Glomerular visceral epithelial cell (primary cell): ENCODE data around the gene ABCA7.

Source experiments
- DNase-seq: peaks from one replicate; pipeline ENCODE4 v3.0.0-alpha.2; 2016; ENCODE audit errors: extremely low spot score

Gene ABCA7, protein sequence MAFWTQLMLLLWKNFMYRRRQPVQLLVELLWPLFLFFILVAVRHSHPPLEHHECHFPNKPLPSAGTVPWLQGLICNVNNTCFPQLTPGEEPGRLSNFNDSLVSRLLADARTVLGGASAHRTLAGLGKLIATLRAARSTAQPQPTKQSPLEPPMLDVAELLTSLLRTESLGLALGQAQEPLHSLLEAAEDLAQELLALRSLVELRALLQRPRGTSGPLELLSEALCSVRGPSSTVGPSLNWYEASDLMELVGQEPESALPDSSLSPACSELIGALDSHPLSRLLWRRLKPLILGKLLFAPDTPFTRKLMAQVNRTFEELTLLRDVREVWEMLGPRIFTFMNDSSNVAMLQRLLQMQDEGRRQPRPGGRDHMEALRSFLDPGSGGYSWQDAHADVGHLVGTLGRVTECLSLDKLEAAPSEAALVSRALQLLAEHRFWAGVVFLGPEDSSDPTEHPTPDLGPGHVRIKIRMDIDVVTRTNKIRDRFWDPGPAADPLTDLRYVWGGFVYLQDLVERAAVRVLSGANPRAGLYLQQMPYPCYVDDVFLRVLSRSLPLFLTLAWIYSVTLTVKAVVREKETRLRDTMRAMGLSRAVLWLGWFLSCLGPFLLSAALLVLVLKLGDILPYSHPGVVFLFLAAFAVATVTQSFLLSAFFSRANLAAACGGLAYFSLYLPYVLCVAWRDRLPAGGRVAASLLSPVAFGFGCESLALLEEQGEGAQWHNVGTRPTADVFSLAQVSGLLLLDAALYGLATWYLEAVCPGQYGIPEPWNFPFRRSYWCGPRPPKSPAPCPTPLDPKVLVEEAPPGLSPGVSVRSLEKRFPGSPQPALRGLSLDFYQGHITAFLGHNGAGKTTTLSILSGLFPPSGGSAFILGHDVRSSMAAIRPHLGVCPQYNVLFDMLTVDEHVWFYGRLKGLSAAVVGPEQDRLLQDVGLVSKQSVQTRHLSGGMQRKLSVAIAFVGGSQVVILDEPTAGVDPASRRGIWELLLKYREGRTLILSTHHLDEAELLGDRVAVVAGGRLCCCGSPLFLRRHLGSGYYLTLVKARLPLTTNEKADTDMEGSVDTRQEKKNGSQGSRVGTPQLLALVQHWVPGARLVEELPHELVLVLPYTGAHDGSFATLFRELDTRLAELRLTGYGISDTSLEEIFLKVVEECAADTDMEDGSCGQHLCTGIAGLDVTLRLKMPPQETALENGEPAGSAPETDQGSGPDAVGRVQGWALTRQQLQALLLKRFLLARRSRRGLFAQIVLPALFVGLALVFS (N-terminal part only)

DNA sequence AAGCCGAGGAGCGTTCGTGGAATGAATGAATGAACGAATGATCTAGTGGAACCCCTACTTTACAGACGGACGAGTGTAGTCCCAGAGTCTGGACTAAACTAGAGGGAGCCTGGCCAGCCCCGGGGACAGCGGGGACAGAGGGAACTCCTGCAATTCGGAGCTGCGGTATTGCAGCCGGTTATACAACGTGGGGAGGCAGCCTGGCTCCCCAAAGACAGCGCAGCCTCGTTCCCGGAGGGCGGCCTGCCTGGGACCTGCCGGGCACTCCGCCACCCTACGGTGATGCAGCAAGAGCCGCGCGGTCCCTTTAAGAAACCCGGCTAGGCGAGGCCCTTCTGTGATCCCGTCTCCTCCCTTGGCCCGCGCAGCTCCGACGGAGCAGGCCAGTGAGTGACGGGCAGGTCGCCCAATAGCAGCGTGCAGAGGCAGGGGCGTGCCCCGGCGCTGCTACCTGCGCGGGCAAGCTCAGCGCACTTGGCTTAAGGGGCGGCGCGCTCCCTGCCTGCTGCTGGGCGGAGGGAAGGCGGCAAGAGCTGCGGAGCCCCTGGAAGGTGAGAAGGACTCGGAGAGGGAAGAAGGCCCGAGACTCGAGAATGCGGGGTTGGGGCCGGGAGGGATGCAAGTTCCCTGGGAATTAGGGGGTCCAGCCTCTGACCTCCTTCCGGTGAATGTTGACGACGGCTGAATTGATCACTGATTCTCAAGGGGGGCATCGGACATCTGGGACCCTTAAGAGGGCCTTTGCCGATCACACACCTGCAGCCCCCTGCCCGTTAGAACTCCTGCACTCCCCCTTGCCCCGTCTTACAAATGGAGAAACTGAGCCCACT lies at the start of gene ABCA7:
Gene ABCA7, plus strand, starts transcription at position 462 of the 830 bp plus-strand sequence. CDS start 1,255 bp downstream, outside the sequence.
- DNase-seq: peak; percentile 99

DNA sequence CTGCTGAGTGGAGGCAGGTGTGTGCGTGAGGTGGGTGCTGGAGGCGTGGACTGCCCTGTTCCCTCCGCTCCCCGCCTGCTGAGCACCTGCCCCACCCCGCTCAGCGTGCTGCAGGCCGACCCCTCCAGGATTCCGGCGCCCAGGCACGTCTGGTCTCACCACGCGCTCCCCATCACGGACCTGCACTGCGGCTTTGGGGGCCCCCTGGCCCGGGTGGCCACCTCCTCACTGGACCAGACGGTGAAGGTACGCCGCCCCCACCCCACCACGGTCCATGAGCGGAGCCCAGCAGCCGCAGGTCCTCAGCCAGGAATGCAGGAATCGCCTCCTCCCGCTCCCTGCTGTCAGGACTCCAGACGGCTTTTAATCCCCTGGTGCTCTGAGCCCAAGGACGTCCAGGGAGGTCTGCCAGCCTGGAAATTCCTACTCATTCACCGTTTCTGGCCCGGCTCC lies 49.8 kb upstream of the ABCA7 start:
- DNase-seq: no peak

DNA sequence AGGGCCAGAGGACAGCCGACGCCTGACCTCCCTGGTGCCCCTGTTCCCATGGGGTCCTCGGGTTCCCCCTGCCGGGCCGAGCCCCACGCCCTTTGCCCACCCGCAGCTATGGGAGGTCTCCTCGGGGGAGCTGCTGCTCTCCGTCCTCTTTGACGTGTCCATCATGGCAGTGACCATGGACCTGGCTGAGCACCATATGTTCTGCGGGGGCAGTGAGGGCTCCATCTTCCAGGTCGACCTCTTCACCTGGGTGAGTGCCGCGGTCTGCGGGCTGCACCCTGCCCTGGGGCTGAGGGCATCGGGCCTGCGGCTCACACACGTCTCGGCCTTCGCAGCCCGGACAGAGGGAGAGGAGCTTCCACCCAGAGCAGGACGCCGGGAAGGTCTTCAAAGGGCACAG lies 49.2 kb upstream of the ABCA7 start:
- DNase-seq: no peak

DNA sequence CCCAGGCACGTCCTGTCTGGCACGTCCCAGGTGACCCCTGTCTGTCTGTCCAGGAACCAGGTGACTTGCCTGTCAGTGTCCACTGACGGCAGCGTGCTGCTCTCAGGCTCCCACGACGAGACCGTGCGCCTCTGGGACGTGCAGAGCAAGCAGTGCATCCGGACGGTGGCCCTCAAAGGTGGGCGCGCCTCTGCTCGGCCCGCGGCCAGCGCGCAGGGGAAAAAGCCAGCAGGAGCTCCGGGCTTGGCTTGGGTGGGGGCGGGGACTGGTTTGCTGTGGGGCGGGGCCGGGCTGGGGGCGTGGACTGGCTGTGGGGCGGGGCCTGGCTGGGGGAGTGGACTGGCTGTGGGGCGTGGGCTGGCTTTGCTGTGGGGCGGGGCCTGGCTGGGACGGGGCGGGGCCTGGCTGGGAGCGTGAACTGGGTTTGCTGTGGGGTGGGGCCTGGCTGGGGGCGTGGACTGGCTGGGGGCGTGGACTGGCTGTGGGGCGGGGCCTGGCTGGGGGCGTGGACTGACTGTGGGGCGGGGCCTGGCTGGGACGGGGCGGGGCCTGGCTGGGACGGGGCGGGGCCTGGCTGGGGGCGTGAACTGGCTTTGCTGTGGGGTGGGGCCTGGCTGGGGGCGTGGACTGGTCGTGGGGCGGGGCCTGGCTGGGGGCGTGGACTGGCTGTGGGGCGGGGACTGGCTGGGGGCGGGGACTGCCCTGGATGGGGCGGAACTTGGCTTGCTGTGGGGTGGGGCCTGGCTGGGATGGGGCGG lies 48.6 kb upstream of the ABCA7 start:
- peak; percentile 51 for DNase-seq

DNA sequence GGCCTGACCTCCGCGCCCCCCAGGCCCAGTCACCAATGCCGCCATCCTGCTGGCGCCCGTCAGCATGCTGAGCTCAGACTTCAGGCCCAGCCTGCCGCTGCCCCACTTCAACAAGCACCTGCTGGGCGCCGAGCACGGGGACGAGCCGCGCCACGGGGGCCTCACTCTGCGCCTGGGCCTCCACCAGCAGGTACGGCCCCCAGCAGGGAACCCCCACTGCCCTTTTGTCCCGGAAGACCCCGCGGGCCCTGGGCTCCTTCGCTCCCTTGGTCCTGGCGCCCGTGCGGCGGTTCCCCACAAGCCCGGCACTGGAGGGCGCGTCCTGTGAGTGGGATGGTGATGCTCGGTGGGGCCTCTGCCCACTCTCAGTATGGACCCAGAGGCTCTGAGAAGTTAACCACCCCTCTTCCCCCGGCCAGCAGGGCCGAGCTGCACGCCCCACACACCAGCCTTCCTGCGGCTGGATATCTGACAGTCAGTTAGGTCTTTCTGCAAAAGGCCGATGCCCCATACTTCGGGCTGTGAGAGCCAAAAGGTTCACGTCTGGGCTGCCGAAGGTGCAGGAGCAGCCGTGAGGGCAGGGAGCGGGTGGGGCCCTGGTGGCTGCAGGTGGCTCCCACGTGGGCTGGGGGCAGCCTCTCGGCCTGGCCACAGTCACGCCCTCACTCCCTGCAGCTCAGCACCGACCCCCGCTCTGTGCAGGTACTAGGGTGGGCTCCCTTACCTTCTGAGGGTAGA lies 47.8 kb upstream of the ABCA7 start:
- no peak for DNase-seq

DNA sequence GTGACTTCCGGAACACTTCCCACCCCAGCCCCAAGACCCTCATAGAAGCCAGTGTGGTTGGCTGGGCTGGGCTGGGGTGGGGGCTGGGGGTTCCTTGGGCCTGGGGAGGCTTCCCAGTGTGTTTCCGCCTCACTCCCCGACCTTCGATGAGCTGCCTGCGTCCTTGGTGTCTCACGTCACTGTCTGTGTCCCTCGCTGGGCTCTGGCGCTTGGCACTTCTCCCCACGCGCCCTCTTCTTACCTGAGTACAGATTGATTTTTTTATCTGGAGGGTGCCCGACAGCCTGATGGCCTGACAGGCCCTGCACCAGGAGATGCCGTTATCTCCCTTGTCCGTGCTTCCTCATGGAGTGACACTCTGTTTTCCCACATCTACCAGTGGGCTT lies 47.2 kb upstream of the ABCA7 start:
- DNase-seq: no peak

DNA sequence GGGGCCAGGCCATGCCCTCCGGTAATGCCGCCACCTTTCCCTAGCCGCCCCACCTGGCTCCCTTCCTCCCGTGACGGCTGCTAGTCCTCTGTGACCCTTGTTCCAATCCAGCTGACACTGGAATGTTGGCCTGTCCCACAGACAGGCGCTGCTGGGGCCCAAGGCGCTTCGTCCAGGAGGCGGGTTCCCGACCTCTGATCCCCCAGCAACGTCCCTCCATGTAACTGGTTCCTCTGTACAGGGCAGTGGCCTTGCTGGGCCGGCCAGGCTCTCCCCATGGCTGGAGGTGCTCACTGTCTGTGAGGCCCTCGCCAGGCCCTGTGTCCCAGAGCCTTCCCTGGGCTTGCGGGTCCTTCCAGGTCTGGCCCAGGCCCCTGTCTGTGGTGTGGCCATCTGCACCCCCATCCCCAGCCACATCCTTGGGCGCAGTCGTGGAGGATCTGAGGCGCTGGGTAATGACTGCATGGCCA lies 46.5 kb upstream of the ABCA7 start:
- no peak for DNase-seq

DNA sequence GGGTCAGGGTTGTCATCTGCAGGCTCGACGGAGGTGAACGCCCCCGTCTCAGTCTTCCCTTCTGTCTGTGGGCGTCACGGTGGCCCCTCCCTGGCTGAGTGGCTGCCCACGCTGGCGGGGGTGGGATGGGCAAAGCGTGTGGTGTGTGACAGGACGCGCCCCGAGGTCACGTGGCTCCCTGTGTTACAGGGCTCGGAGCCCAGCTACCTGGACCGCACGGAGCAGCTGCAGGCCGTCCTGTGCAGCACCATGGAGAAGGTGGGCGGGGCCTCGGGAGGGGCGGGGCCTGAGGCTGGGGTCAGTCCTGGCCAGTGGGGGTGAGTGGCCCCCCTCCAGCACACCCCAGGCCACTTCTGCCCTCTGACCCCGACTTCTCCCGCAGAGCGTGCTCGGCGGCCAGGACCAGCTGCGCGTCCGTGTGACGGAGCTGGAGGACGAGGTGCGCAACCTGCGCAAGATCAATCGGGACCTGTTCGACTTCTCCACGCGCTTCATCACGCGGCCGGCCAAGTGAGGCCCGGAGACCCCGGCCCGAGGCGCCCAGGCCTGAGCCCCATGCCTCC lies 46.0 kb upstream of the ABCA7 start:
- DNase-seq: no peak

DNA sequence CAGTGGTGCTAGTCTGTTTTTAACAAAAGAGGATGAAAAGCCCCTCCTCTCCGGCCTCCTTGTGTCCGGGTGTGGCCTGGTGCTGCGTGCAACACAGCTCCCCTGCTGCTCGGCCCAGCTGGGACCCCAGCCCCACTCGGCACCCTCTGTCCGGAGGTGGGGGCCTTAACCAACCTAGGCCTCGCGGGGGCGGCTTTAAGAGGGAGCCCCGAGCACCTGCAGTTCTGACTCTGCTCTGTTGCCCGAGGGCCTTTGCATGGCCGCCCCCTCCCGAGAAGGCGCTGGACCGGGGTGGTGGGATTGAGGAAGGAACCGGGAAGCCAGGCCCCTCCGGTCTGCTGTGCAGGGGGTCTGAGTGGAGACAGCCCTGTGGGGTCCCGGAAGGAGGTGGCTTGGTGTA lies 45.4 kb upstream of the ABCA7 start:
- no peak for DNase-seq

DNA sequence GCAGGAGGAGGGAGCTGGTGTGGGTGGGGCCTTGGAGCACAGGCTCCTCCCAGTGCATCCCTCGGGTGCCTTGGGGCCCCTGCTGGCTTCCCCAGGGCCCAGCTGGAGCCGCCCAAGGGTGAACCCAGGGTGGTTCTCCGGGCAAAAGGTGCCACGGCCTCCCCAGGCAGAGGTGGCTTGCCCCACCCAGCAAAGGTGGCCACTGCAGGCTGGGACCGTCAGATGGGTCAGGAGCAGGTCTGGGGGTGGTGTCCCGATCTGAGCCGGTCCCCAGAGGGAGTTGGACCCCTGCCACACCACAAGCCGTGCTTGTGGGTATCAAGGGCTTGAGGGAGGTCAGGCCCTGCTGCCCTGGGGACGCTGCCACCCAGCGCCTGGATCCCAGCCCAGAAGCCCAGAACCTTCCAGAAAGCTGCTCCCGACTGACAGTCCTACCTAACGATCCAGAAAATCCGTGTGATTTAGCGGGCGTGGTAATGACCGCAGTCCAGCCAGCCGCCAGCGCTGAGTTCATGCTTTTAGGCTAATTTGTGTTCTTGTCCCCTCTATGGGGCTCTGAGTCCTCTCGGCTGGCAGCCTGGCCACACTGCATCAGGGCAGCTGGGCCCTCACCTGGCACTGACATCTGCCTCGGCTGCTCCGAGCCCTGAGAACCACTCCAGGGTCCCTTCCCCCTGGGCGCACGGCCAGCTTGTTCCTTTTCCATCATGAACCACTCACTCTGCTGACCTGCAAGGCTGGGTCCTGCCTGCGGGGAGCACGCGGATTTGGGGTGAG lies 44.7 kb upstream of the ABCA7 start:
- DNase-seq: peak; percentile 97

DNA sequence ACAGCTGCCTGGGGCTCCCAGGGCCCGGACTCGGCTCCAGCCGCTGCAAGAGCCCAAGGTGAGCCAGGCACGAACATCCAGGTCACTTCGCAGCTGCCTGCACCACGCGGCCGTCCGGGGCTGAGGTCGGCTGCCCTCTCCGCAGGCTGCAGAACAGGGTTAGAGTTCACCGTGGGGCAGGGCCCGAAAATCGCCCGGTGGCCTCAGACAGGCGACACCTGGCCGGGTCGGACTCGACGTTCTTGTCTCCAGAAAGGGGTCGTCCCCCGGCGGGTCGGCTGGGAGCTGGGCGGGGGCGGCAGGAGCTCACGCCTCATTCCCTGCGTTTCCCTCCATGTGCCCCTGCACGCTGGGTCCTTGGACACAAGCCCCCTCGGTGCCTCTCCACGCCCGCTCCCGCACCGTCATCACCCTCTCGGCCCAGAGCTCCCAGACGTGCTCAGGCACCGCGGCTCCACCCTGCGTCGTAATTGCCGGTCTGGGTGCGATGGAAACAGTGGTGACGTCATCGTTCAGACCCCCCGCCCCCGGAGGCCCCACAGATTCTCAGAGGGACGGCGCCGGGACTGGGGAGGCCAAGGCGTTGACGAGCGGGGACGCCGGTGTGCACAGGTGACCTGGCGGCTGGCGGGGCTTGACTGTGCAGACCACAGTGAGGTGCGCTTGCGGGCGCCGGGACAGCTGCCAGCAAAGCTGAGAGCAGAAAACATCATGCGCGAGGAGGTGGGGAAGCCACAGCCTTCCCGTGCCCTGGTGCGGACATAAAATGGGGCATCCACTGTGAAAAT lies 43.7 kb upstream of the ABCA7 start:
- peak; percentile 70 for DNase-seq

DNA sequence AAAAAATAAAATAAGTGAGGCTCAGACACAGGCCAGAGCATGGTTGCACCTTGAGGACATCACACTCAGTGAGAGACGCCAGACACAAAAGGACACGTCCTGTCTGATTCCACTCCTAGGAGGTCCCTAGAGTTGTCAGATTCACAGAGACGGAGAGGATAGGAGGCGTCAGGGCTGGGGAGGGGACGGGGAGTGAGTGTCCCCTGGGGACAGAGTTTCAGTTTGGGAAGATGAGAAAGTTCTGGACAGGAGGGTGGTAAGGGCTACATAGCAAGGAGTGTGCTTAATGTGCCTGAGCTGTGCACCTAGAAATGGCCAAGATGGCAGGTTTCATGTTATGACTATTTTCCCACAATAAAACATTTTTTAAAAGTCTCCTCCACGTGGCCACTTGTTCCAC lies 41.8 kb upstream of the ABCA7 start:
- DNase-seq: no peak

DNA sequence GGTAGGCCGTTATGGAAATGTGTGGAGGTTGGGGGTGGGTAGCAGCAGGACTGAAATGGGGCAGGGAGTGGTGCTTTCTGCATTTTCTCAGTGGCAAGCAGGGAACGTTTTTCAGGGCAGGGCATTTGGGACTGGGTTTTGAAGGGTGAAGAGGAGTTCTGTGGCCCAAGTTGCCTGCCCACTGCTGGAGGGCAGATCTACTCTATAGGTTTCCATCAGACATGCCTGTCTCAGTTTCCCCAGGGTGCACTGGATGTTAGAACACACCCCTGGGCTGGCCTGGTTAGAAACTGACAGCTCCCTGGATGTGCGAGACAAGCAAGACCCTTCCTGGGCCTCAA lies 40.6 kb upstream of the ABCA7 start:
- DNase-seq: no peak

DNA sequence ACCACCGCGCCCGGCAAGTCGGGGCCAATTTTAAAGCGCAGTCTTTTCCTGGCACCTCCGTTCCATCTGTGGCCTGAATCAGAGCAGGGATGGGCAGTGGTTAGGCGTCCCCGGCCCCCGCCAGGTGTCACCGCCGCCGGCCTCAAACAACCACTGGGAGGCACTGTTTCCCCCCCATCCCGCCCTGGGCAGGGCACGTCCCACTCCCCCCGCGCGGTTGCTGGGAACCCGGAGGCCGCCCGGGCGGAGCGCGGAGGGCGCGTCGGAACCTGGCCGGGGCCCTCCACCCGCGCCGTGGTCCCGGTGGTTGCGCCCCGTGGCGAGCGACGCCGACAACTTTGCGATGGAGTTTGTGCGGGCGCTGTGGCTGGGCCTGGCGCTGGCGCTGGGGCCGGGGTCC lies 39.8 kb upstream of the ABCA7 start, which contains the start of gene GRIN3B:
Gene GRIN3B, plus strand, starts transcription at position 325 of the 400 bp plus-strand sequence. Its CDS starts 19 bp downstream, at position 344.
- DNase-seq: peak; percentile 37

DNA sequence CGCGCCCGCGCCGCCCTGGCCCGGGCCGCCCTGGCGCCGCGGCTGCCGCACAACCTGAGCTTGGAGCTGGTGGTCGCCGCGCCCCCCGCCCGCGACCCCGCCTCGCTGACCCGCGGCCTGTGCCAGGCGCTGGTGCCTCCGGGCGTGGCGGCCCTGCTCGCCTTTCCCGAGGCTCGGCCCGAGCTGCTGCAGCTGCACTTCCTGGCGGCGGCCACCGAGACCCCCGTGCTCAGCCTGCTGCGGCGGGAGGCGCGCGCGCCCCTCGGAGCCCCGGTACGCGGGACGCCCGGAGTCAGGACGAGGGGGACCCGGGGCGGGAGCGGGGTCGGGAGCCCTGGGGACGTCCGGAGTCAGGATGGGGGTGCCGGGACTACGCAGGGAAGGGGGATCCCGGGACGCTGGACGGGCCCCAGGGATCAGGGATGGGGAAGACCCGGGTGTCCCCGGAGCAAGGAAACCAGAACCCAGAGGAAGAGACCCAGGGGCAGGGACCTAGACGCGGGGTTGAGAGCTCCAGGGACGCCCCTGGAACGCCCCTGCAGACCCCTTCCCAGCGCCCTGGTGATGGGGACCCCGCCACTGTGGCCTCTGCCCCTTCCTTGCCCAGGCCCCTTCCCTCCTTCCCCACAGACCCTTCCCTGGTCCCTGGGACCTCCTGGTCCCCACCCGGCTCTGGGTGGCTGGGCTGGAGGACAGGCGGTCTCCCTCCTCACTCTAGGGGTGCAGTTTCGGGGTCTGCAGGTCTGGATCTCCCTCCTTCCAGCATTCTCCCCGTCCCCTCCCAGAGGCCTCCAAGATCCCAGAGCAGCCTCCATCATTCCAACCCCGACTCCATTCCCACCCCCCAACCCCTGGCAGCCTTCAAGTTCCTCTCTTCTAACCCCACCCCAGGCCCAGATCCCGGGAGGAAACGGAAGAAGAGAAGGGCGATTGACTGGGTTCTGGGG lies 39.0 kb upstream of the ABCA7 start:
- no peak for DNase-seq

DNA sequence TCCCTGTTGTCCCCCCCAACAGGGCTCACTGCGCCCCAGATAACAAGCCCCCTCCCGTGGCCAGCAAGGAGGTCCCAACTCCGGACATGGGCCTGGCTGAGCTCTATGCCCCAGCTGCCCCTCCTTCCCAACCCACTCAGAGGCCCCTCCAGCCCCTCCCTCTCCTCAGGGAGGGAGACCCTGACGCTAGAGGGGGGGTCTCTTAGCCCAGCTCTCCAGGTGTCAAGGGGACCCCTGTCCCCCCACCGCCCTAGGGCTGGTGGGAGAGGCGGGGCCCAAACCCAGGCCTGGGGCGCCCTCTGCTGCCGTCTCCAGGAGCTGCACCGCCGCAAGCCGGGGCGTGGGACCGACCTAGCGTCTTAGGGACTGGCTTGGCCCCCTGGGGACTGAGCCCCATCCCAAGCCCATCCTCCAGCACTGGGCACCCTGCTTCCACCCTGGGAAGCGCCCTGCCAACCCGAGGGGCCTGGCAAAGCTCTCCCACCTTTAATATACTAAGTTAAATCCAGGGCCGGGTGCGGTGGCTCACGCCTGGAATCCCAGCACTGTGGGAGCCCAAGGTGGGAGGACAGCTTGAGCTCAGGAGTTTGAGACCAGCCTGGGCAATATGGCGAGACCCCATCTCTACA lies 38.3 kb upstream of the ABCA7 start:
- peak; percentile 53 for DNase-seq
